Measurements from ENCODE around the gene LGR5.
"Not testable (repeated sequence)": the region's sequence is repeated elsewhere in the genome, so short reads cannot be mapped to it uniquely, and the experiment has no call there.

Gene LGR5

DNA sequence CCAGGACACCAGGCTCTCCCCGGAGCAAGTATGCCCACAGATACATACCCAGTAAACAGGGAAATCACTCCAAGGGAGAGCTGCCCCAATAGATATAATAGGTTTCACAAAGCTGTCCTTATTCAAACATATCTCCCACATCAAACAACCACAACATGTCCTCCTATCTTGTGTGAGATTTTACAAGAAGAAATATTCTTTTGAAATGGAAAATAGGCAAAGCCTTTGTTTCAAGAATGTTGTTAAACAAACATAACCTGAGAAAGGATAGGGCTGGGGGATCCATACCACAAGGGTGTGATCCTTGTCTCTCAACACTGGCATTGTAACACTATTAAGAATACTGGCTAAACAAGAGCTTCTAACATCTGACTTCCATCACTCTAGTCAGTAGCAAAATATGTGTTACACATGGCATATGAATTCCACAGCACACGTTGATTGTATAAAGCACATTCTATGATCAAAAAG lies 32.9 kb downstream of the LGR5 start:
- in situ Hi-C loops (cut with HindIII; ENCODE audit: low sequenced_read_pairs): no loop called here

GRCh38 chr12:71474791-71475190 lies 35.2 kb downstream of the LGR5 start:
- in situ Hi-C loops (cut with HindIII; ENCODE audit: low sequenced_read_pairs): no loop called here

GRCh38 chr12:71475280-71475679 lies 35.7 kb downstream of the LGR5 start:
- in situ Hi-C loops (cut with HindIII; ENCODE audit: low sequenced_read_pairs): no loop called here

DNA sequence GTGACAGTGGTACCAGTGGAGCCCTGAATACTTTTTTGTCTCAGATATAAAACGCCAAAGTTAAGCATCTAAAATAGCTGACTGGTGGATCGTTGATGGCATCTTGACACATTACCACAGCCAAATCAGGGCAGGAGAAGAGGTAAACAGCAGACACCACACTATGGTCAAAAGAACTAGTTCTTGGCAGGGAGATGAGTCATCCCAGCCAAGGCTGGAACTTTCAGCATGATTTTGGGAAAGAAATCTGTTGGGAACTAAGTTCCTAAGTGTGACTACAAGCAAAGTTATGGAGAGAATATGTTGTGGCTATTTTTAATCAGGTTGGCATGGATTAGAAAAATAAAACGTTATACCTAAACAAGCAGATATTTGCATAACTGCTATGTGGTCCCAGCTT lies 36.9 kb downstream of the LGR5 start:
- in situ Hi-C loops (cut with HindIII; ENCODE audit: low sequenced_read_pairs): no loop called here

- in situ Hi-C loops (cut with HindIII; ENCODE audit: low sequenced_read_pairs): no loop called here
Observed at GRCh38 chr12:71477609-71478008, 38.0 kb downstream of the LGR5 start.

GRCh38 chr12:71478270-71478669 lies 38.7 kb downstream of the LGR5 start:
- in situ Hi-C loops (cut with HindIII; ENCODE audit: low sequenced_read_pairs): no loop called here

DNA sequence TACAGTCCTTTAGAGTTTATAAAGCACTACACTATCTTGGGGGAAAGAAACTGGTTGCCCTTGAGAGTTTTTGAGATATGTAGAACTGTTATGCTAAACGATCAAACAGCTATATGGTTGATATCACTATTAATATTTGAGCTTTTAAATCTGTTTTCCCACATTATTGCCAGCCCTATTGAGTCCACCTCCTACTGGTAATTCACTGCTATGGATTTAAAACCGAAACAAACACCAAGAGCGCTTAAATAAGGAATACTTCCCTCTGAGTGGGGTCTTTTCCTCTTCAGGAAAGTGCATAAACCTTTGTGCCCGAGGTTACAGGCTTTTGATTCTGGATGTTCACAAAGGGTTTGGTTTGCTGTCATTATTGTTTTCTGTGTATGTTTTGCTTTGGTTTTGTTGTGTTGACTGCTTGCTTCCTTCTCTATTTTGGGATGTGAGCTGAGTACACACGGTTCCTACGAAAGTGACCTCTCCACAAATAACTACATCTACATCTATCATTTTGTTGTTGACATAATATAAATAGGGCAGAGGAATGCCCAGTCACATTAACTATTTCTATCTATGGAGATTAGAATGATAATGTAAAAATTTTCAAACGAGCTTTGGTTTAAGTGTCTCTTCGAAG lies 44.8 kb downstream of the LGR5 start:
- in situ Hi-C loops (cut with HindIII; ENCODE audit: low sequenced_read_pairs): no loop called here

GRCh38 chr12:71490844-71491243 lies 51.2 kb downstream of the LGR5 start:
- in situ Hi-C loops (cut with HindIII; ENCODE audit: low sequenced_read_pairs): not testable (repeated sequence)

- in situ Hi-C loops (cut with HindIII; ENCODE audit: low sequenced_read_pairs): no loop called here
Observed at GRCh38 chr12:71492604-71493003, 53.0 kb downstream of the LGR5 start.

GRCh38 chr12:71499834-71500233 lies 60.2 kb downstream of the LGR5 start:
- in situ Hi-C loops (cut with HindIII; ENCODE audit: low sequenced_read_pairs): no loop called here

GRCh38 chr12:71503579-71504391 lies 64.2 kb downstream of the LGR5 start:
- in situ Hi-C loops (cut with HindIII; ENCODE audit: low sequenced_read_pairs): no loop called here

DNA sequence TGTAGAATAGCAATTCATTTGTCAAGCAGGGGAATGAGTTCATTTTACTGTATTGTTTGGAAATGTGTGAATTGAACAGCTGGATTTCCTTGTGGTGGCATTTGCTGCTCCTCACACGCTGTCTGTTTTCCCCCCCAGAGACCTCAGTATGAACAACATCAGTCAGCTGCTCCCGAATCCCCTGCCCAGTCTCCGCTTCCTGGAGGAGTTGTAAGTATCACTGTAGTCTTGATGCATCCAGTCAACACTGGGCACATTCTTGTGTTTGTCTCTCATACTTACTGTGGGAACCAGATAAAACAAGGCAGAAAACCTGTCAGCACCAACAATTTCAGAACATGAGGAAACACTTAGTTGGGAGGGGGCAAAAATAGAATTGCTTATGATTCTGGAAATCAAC lies 64.9 kb downstream of the LGR5 start:
- in situ Hi-C loops (cut with HindIII; ENCODE audit: low sequenced_read_pairs): no loop called here

DNA sequence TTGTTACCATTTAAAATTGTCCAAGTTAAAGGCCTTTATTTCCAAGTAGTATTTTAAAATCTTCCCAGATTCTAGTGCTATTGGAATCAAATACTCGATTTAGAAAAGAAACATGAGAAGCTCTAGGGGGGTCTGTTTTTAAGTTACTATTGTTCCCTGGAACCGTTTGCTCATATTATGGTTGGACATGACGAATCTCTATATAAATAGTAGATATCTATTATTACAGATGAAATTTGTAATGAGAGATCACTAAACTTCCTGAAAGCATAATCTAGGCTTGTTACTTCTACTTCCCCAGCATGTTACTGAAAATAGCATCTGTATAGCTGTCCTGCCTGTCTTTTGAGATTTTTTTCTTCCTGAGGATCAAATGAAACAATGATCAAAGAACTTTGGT lies 70.1 kb downstream of the LGR5 start:
- in situ Hi-C loops (cut with HindIII; ENCODE audit: low sequenced_read_pairs): no loop called here

- in situ Hi-C loops (cut with HindIII; ENCODE audit: low sequenced_read_pairs): no loop called here
Observed at GRCh38 chr12:71517145-71517846, 77.7 kb downstream of the LGR5 start.

DNA sequence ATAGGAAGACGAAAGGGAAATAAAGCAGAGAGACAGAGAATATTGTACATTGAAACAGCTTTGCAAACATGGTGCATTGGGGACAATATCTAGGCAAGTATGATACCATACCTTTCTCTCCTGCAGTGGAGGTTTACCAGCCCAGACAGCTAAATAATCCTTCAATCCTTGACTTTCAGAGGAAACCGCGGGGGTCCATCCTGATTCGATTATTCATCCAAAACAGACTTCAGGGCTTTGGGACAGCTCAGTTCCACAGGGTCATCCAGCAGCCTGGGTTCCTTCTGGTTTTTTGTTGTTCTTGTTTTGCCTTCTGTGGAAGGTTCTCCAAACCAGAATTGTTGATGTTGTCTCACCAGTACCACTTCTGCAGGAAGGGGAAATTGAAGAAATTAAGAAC lies 81.5 kb downstream of the LGR5 start:
- in situ Hi-C loops (cut with HindIII; ENCODE audit: low sequenced_read_pairs): no loop called here

GRCh38 chr12:71524626-71525025 lies 85.0 kb downstream of the LGR5 start:
- in situ Hi-C loops (cut with HindIII; ENCODE audit: low sequenced_read_pairs): no loop called here

GRCh38 chr12:71533703-71534102 lies 94.1 kb downstream of the LGR5 start:
- in situ Hi-C loops (cut with HindIII; ENCODE audit: low sequenced_read_pairs): no loop called here

GRCh38 chr12:71536279-71536938 lies 96.8 kb downstream of the LGR5 start:
- in situ Hi-C loops (cut with HindIII; ENCODE audit: low sequenced_read_pairs): no loop called here

DNA sequence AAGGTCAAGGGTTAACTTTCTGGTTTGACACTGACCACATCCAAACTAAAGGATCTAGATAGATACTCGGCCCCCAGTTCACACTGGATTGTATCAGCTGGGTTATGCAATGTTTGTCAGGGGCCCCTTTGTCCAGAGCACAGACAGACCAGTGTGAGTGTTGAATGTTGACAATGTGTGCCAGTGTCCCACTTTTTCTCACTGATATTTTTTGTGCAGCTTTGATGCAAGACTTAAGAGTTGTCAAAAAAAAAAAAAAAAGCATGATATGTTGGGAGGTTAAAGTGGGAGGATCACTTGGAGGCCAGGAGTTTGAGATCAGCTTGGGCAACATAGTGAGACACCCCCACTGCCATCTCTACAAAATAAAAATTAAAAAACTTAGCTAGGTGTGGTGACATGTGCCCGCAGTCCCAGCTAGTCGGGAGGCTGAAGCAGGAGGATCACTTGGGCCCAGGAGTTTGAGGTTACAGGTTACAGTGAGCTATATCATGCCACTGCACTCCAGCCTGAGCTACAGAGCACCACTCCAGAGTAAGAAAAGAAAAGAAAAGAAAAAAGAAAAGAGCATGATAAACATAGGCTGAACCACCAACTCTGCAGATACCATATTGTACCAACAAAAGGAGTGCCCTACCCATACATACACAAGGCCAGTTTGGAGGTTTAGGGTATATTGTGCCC lies 97.5 kb downstream of the LGR5 start:
- in situ Hi-C loops (cut with HindIII; ENCODE audit: low sequenced_read_pairs): no loop called here

DNA sequence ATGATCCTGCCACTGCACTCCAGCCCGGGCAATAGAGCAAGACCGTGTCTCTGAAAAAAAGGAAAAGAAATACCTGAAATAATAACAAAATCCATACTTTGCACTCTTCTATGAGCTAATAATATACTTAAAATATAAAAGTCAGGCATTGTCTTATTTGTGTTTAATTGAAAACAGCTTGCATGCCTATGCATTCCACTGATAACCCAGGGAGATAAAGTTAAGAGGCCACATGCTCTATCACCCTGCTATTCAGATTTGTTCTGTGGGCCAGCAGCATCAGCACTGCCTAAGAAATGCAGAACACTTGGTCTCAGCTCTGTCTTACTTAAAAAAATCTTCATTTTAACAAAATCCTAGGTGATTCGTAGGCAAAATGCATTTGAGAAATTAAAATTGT lies 99.2 kb downstream of the LGR5 start:
- in situ Hi-C loops (cut with HindIII; ENCODE audit: low sequenced_read_pairs): no loop called here

DNA sequence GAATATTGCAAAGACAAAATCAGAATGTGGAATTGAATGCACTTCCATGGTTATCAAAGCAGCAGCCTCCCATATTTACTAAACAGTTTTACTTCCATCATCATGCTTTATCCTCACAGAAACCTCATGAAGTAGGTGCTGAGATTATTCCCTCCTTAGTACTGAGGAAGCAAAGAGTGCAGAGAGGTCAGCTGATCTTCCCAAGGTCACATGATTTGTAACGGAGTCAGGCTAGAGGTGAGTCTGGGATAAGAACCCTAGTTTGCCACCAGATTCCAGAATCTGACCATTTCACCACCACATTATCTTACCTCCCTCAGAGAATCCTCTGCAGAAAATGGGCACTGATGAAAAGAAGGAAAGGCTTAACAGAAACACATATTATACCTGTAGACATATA lies 102.0 kb downstream of the LGR5 start:
- in situ Hi-C loops (cut with HindIII; ENCODE audit: low sequenced_read_pairs): no loop called here
